ENCODE results near the gene JAG1.

Gene JAG1

GRCh38 chr20:10667560-10668167 lies 6.1 kb downstream of the JAG1 start:
- no peak for DNase-seq

GRCh38 chr20:10667077-10667401 lies 6.8 kb downstream of the JAG1 start:
- no peak for DNase-seq

- DNase-seq: no peak
These were observed 7.3 kb downstream of the JAG1 start for GRCh38 chr20:10666221-10667076.

GRCh38 chr20:10665791-10666190 lies 8.0 kb downstream of the JAG1 start:
- no peak for DNase-seq

GRCh38 chr20:10665027-10665561 lies 8.7 kb downstream of the JAG1 start:
- DNase-seq: no peak

GRCh38 chr20:10663756-10664155 lies 10.0 kb downstream of the JAG1 start:
- no peak for DNase-seq

GRCh38 chr20:10662661-10663458 lies 10.9 kb downstream of the JAG1 start:
- no peak for DNase-seq

- no peak for DNase-seq
These were observed 11.6 kb downstream of the JAG1 start for GRCh38 chr20:10662151-10662550.

GRCh38 chr20:10661261-10661660 lies 12.5 kb downstream of the JAG1 start:
- no peak for DNase-seq

GRCh38 chr20:10660661-10661060 lies 13.1 kb downstream of the JAG1 start:
- DNase-seq: no peak

- no peak for DNase-seq
These were observed 13.9 kb downstream of the JAG1 start for GRCh38 chr20:10659651-10660601.

GRCh38 chr20:10658876-10659632 lies 14.7 kb downstream of the JAG1 start:
- no peak for DNase-seq

GRCh38 chr20:10658051-10658823 lies 15.6 kb downstream of the JAG1 start:
- no peak for DNase-seq

- DNase-seq: no peak
These were observed 16.3 kb downstream of the JAG1 start for GRCh38 chr20:10657453-10657852.

GRCh38 chr20:10655720-10656669 lies 17.8 kb downstream of the JAG1 start:
- no peak for DNase-seq

- DNase-seq: no peak
These were observed 19.2 kb downstream of the JAG1 start for GRCh38 chr20:10654630-10655029.

GRCh38 chr20:10654250-10654610 lies 19.6 kb downstream of the JAG1 start:
- no peak for DNase-seq

- DNase-seq: no peak
These were observed 20.1 kb downstream of the JAG1 start for GRCh38 chr20:10653599-10654249.

GRCh38 chr20:10652660-10653261 lies 21.0 kb downstream of the JAG1 start:
- no peak for DNase-seq
